Immature natural killer cell (primary cell): Measurements from ENCODE around the gene TBC1D3. TPM values are rescaled to one million over a fixed set of nuclear protein-coding genes. Genes with fewer than 3 reads are reported as not detected.
"Not testable (repeated sequence)": the region's sequence is repeated elsewhere in the genome, so short reads cannot be mapped to it uniquely, and the experiment has no call there.

Experiments
- DNase-seq, 3 donors: peaks; one replicate each; pipeline ENCODE4 v3.0.0; 2022; ENCODE audit warnings: mixed read lengths in 1 of 3
- H3K27ac Mint-ChIP-seq, 6 donors: one replicate each; pipeline ENCODE4 v1.8.0; 2020; ENCODE audit warnings: mixed read lengths in 6 of 6, mild to moderate bottlenecking in 5 of 6, inconsistent platforms in 4 of 6, moderate library complexity in 3 of 6
- H3K27me3 Mint-ChIP-seq, 3 donors: one replicate each; pipeline ENCODE4 v1.8.0; 2020 to 2021; ENCODE audit warnings: low read depth in 3 of 3, mild to moderate bottlenecking in 3 of 3, mixed read lengths in 3 of 3, moderate library complexity in 3 of 3, inconsistent platforms in 1 of 3
- H3K36me3 Mint-ChIP-seq, 3 donors: one replicate each; pipeline ENCODE4 v1.8.0; 2020; ENCODE audit warnings: mixed read lengths in 3 of 3, inconsistent platforms in 2 of 3, mild to moderate bottlenecking in 2 of 3
- H3K4me1 Mint-ChIP-seq, 2 donors: one replicate each; pipeline ENCODE4 v1.8.0; 2020; ENCODE audit warnings: inconsistent platforms in 2 of 2, mild to moderate bottlenecking in 2 of 2, mixed read lengths in 2 of 2, moderate library complexity in 1 of 2
- H3K4me3 Mint-ChIP-seq, 5 donors: one replicate each; pipeline ENCODE4 v1.8.0; 2020; ENCODE audit warnings: mild to moderate bottlenecking in 5 of 5, mixed read lengths in 5 of 5, inconsistent platforms in 3 of 5, moderate library complexity in 3 of 5
- H3K9me3 Mint-ChIP-seq, 6 donors: one replicate each; pipeline ENCODE4 v1.8.0; 2020; ENCODE audit warnings: mild to moderate bottlenecking in 6 of 6, mixed read lengths in 6 of 6, inconsistent platforms in 4 of 6, moderate library complexity in 3 of 6
- polyA plus RNA-seq, 3 donors: library from polyadenylated mRNA; unstranded; fragments of 300-500 nt; fragmentation: Illumina TruSeq; gene quantifications; one replicate each; pipeline ENCODE4 v1.2.3, GENCODE V29; 2021

TBC1D3 gene
- polyA plus RNA-seq: not detected

DNA sequence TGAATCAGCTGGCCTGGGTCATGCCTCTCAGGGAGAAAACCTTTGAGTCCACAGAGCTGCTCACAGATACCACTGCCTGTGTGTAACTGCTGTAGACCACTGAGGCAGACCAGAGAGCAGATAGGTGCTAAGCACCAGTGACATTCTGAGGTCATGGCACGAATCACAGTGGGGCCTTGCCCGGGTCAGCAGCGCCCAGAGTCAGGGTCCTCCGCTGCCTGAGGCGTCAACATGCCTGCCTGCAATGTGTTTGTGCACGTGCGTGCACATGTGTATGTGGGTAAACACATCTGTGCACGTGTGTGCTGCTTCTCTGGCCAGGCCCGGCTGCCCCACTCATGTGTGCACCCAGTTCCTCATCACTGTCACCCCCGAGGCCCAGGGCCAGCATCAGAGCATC lies at the start of gene TBC1D3:
Gene TBC1D3, minus strand, starts transcription at position 101 of the 400 bp plus-strand sequence. CDS start 1,526 bp downstream, outside the sequence.
- H3K27me3 Mint-ChIP-seq, H3K4me1 Mint-ChIP-seq, H3K4me3 Mint-ChIP-seq, H3K36me3 Mint-ChIP-seq, DNase-seq, H3K9me3 Mint-ChIP-seq, H3K27ac Mint-ChIP-seq: not testable (repeated sequence)

DNA sequence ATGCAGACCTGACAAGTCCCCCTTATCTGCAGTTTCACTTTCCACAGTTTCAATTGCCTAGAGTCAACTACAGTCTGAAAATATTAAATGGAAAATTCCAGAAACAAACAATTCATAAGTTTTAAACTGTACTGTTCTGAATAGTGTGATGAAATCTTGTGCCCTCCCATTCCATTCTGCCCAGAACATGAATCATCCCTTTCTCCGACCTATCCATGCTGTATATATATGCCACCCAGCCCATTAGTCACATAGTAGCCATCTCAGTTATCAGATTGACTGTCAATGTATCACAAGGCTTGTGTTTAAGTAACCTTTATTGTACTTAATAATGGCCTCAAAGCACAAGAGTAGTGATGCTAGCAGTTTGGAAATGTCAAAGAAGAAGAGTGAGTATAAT lies 40.4 kb upstream of the TBC1D3 start:
- not testable (repeated sequence) for H3K36me3 Mint-ChIP-seq, H3K4me3 Mint-ChIP-seq, H3K27me3 Mint-ChIP-seq, H3K27ac Mint-ChIP-seq, H3K4me1 Mint-ChIP-seq, DNase-seq, H3K9me3 Mint-ChIP-seq

DNA sequence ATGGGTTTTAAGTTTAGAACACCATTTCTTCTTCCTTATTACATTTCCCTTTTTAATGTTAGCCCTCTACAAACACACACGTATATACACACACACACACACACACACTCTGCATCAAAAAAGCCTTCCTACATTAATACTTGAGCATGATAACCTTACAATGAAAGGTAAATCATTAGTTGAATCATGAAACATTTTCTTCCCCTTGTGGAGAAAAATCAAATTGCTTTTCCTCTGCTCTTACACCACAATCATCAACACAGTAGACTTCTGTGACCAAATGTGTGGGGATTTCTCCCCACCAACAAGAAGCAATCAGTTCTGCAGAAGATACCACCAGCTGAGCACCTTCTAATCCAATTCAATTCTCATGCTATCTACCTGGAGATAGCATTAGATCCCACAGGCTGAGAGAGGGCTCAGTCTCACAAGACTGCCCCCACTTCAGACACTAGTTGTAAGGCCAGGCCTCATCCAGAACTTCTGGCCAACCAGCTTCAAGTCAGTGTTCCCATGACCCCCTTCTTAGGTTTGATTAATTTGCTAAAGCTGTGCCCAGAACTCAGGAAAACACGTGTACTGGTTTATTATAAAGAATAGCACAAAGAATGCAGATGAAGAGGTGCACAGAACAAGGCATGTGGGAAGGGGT lies 33.6 kb upstream of the TBC1D3 start:
- H3K36me3 Mint-ChIP-seq, H3K27me3 Mint-ChIP-seq, DNase-seq, H3K4me1 Mint-ChIP-seq, H3K9me3 Mint-ChIP-seq, H3K27ac Mint-ChIP-seq, H3K4me3 Mint-ChIP-seq: not testable (repeated sequence)

DNA sequence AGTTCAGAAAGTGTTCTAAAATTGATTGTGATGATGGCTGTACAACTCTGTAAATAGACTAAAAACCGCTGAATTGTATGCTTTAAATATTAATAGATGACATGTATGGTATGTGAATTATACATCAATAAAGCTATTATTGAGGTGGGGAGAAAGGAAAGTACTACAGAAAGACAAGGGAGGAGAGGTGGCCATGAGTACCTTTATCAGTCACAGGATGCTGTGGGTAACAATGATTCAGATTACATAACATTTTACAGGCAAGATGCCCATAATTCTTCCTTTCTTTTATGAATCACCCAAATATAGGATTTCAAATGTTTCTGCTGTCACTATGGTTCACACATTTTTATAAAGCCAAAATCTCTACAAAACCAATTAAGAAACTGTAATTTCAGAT lies 28.5 kb upstream of the TBC1D3 start:
- not testable (repeated sequence) for DNase-seq, H3K4me3 Mint-ChIP-seq, H3K4me1 Mint-ChIP-seq, H3K36me3 Mint-ChIP-seq, H3K27me3 Mint-ChIP-seq, H3K9me3 Mint-ChIP-seq, H3K27ac Mint-ChIP-seq

DNA sequence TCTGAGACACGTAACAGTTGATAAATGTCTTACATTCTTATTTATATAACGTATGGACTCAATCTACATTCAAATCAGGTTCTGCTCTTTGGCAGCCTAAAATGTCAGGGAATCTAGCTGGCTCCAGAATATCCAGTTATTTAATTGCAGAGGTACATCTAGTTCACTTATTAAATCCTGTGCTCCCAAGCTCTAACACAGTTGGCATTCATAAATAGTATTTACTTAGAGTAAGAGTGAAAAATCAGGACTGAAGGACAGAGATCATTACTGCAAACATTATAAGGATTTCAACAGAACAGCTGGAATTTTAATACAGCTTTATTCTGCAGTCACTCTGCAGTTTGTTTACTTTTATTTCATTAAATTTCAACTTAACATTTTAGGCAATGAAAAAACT lies 7.9 kb upstream of the TBC1D3 start:
- not testable (repeated sequence) for H3K4me1 Mint-ChIP-seq, H3K36me3 Mint-ChIP-seq, H3K27ac Mint-ChIP-seq, H3K27me3 Mint-ChIP-seq, H3K4me3 Mint-ChIP-seq, DNase-seq, H3K9me3 Mint-ChIP-seq

DNA sequence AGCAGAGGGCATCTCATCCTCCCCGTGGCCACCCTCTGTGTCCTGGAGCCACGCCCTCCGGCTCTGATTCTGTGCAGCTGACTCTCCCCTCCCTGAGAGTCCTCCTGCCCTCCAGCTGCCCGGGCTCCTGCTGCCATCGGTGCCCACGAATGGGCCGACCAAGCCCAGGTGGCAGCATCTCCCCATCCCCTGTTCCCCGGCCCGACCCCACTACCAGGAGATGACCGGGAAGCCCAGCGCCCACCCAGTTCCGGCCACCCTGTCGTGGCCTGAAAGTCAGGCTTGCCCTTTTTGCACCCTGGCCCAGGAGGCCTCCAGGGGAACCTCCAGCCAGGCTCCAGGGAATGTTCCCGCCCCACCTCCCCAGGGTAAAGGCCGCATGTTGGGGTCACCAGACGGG lies 57.5 kb downstream of the TBC1D3 start:
- H3K27ac Mint-ChIP-seq, H3K27me3 Mint-ChIP-seq, H3K4me3 Mint-ChIP-seq, H3K4me1 Mint-ChIP-seq, H3K36me3 Mint-ChIP-seq, DNase-seq, H3K9me3 Mint-ChIP-seq: not testable (repeated sequence)

Other genes starting within 250 kb of the TBC1D3 start
- 1 to 10 TPM in 1 of 3 donors, not detected in 2; 1.1 TPM for gene TBC1D3L, start 203.5 kb downstream of the TBC1D3 start, polyA plus RNA-seq
- not detected for gene TBC1D3D, start 188.6 kb downstream of the TBC1D3 start, polyA plus RNA-seq
- not detected for gene TBC1D3C, start 123.9 kb downstream of the TBC1D3 start, polyA plus RNA-seq
- not detected for gene TBC1D3E, start 64.6 kb downstream of the TBC1D3 start, polyA plus RNA-seq
- 10 to 100 TPM; 18.4 to 27.8 (median 26.6) TPM for gene MRPL45, start 104.6 kb upstream of the TBC1D3 start, polyA plus RNA-seq
- not detected for gene GPR179, start 151.4 kb upstream of the TBC1D3 start, polyA plus RNA-seq
- under 1 TPM; 0.62 to 0.77 (median 0.64) TPM for gene SOCS7, start 159.3 kb upstream of the TBC1D3 start, polyA plus RNA-seq
- gene ARHGAP23, start 235.9 kb upstream of the TBC1D3 start, polyA plus RNA-seq: not detected